ENCODE data around the gene ESF1. TPM values are rescaled to one million over a fixed set of nuclear protein-coding genes. Genes with fewer than 3 reads are reported as not detected.

Gene ESF1
- total RNA-seq = 18.8 and 20.5 TPM in 2 replicates

GRCh38 chr20:13784893-13785715, at the start of gene ESF1, which contains the start of gene NDUFAF5:
ESF1 (minus strand) TSS chr20:13784919; CDS start chr20:13783140, 1,779 bp downstream.
NDUFAF5 (plus strand) TSS chr20:13785028; CDS start chr20:13785069, 41 bp downstream.

Other genes starting within 250 kb of the ESF1 start
- 7.8 and 10.9 TPM in 2 replicates for gene TASP1, start 146.0 kb downstream of the ESF1 start, total RNA-seq
- gene NDUFAF5, start 109 bp upstream of the ESF1 start, total RNA-seq = 21.7 and 25.3 TPM in 2 replicates
- not detected in 2 replicates for gene SEL1L2, start 205.7 kb upstream of the ESF1 start, total RNA-seq
- 0.61 and 0.65 TPM in 2 replicates for gene MACROD2, start 210.6 kb upstream of the ESF1 start, total RNA-seq